Gastroesophageal sphincter (tissue), 4 donors: ENCODE results near the gene ACP4. TPM values are rescaled to one million over a fixed set of nuclear protein-coding genes. Genes with fewer than 3 reads are reported as not detected.

ENCODE experiments used
- ATAC-seq: fragments of 150-250 bp; one replicate; pipeline ENCODE4 v1.9.1; 2016; ENCODE audit warnings: mild to moderate bottlenecking, moderate library complexity
- H3K27ac ChIP-seq, 4 donors: fragments of 200-600 bp; sonication (generic) in 3 of 4; 1 replicate in 3 of 4; 2 replicates in 1 of 4; pipeline ENCODE4 v1.5.1; 2016 to 2019
- H3K27me3 ChIP-seq: fragments of 200-600 bp; sonication (generic); one replicate; pipeline ENCODE4 v1.5.1; 2019
- H3K36me3 ChIP-seq, 2 donors: fragments of 200-600 bp; sonication (generic); one replicate each; pipeline ENCODE4 v1.5.1; 2019; ENCODE audit warnings: control low read depth in 1 of 2
- H3K4me1 ChIP-seq, 3 donors: fragments of 200-600 bp; sonication (generic); 1 replicate in 2 of 3; 2 replicates in 1 of 3; pipeline ENCODE4 v1.5.1; 2016 to 2019; ENCODE audit warnings: control low read depth in 2 of 3
- H3K4me3 ChIP-seq, 2 donors: fragments of 200-600 bp; sonication (generic); one replicate each; pipeline ENCODE4 v1.5.1; 2019; ENCODE audit warnings: mild to moderate bottlenecking in 1 of 2, moderate library complexity in 1 of 2
- H3K9me3 ChIP-seq, 3 donors: fragments of 200-600 bp; sonication (generic); one replicate each; pipeline ENCODE4 v1.5.1; 2017 to 2019; ENCODE audit warnings: control low read depth in 2 of 3
- CTCF ChIP-seq, 4 experiments: fragments of 200-600 bp in 2 of 4; fragments of 450-650 bp in 2 of 4; sonication (generic) in 1 of 4; IDR thresholded peaks; one replicate each; pipeline ENCODE4 v1.5.1; 2017 to 2019; ENCODE audit warnings: antibody characterized with exemption in 4 of 4, mild to moderate bottlenecking in 2 of 4, moderate library complexity in 2 of 4
- EP300 ChIP-seq: sonication (generic); formaldehyde crosslinking; IDR thresholded peaks from one replicate; pipeline ENCODE4 v1.6.1; 2017; ENCODE audit warnings: antibody characterized with exemption, mild to moderate bottlenecking
- POLR2A ChIP-seq, 2 donors: fragments of 450-650 bp; IDR thresholded peaks; one replicate each; pipeline ENCODE4 v1.6.1; 2017; ENCODE audit warnings: antibody characterized with exemption in 2 of 2, mild to moderate bottlenecking in 2 of 2, moderate library complexity in 1 of 2
- POLR2AphosphoS5 ChIP-seq: sonication (generic); formaldehyde crosslinking; IDR thresholded peaks from one replicate; pipeline ENCODE4 v1.6.1; 2017; ENCODE audit warnings: antibody characterized with exemption
- WGBS, 2 donors: methylation state at CpG; one replicate each; pipeline ENCODE4 v1.1.5; 2018; ENCODE audit warnings: low coverage in 1 of 2; 5-methylcytosine and 5-hydroxymethylcytosine counted together
- total RNA-seq, 4 donors: library from RNA; depleted of rRNA; stranded (reverse); fragments of >200 nt; gene quantifications; one replicate each; pipeline ENCODE4 v1.1.0, GENCODE V29; 2016

The ACP4 gene
- total RNA-seq, 4 donors from 2014 or later: not detected

GRCh38 chr19:50819636-50820035 is 29.4 kb downstream of the ACP4 start:
- TF ChIP-seq CTCF (IDR thresholded peaks at IDR 0.05) (no peak), POLR2AphosphoS5 (no peak)
- Histone ChIP-seq H3K4me3 (no peak overlapping the region), H3K36me3 (no peaks in the 10 kb centered on the region), H3K4me1 (peaks cover 0 to 19% (median 0%) of the 10 kb centered on the region in 3 donors), H3K27ac (no peak overlapping the region), H3K9me3 (no peaks in the 10 kb centered on the region), H3K27me3 (peaks cover 99% of the 10 kb centered on the region)
- 0 to 13% methylated on average over 1 to 7 of the region's 8 CpGs for WGBS, 2 donors
- ATAC-seq: no peak

GRCh38 chr19:50820086-50820485 is 29.9 kb downstream of the ACP4 start:
- 0 to 5% methylated on average over 3 to 4 of the region's 15 CpGs for WGBS, 2 donors
- peaks cover 0 to 19% (median 0%) of the 10 kb centered on the region in 3 donors for H3K4me1 ChIP-seq
- TF ChIP-seq POLR2A (IDR thresholded peaks at IDR 0.05) (no peak), CTCF (IDR thresholded peaks at IDR 0.05) (no peak), EP300 (no peak), POLR2AphosphoS5 (no peak)
- no peaks in the 10 kb centered on the region for H3K36me3 ChIP-seq
- peaks cover 100% of the 10 kb centered on the region for H3K27me3 ChIP-seq
- no peak overlapping the region for H3K4me3 ChIP-seq
- no peak overlapping the region for H3K27ac ChIP-seq
- H3K9me3 ChIP-seq: no peaks in the 10 kb centered on the region
- no peak for ATAC-seq

- peaks cover 100% of the 10 kb centered on the region for H3K27me3 ChIP-seq
- ATAC-seq: no peak
- WGBS, 2 donors: 1 to 2% methylated on average over 9 to 13 of the region's 21 CpGs
- no peaks in the 10 kb centered on the region for H3K9me3 ChIP-seq
- H3K4me1 ChIP-seq: peaks cover 0 to 19% (median 0%) of the 10 kb centered on the region in 3 donors
- H3K27ac ChIP-seq: no peak overlapping the region
- no peak overlapping the region for H3K4me3 ChIP-seq
- no peaks in the 10 kb centered on the region for H3K36me3 ChIP-seq
- TF ChIP-seq EP300 (no peak), POLR2A (IDR thresholded peaks at IDR 0.05) (no peak), POLR2AphosphoS5 (no peak), CTCF (IDR thresholded peaks at IDR 0.05) (no peak)
Measured at GRCh38 chr19:50820549-50821247, 30.5 kb downstream of the ACP4 start.

- Histone ChIP-seq H3K27me3 (peaks cover 96% of the 10 kb centered on the region), H3K27ac (no peak overlapping the region), H3K36me3 (no peaks in the 10 kb centered on the region), H3K4me1 (peaks cover 0 to 19% (median 0%) of the 10 kb centered on the region in 3 donors), H3K4me3 (no peak overlapping the region), H3K9me3 (no peaks in the 10 kb centered on the region)
- WGBS, 2 donors: 47 to 65% methylated on average over 3 of the region's 4 CpGs
- TF ChIP-seq EP300 (no peak), POLR2AphosphoS5 (no peak), CTCF (IDR thresholded peaks at IDR 0.05) (no peak), POLR2A (IDR thresholded peaks at IDR 0.05) (no peak)
- no peak for ATAC-seq
Measured at GRCh38 chr19:50821248-50821612, 31.0 kb downstream of the ACP4 start.

GRCh38 chr19:50821622-50822021 is 31.4 kb downstream of the ACP4 start:
- Histone ChIP-seq H3K9me3 (no peaks in the 10 kb centered on the region), H3K4me1 (peaks cover 0 to 19% (median 0%) of the 10 kb centered on the region in 3 donors), H3K36me3 (no peaks in the 10 kb centered on the region), H3K27ac (no peak overlapping the region), H3K4me3 (no peak overlapping the region), H3K27me3 (peaks cover 95% of the 10 kb centered on the region)
- no CpG with 5 or more reads among the region's 8 CpGs for WGBS, 2 donors
- no peak for ATAC-seq
- no peak for TF ChIP-seq POLR2A (IDR thresholded peaks at IDR 0.05)
- TF ChIP-seq CTCF (IDR thresholded peaks at IDR 0.05): no peak
- no peak for TF ChIP-seq POLR2AphosphoS5
- no peak for TF ChIP-seq EP300
